ENCODE results near the gene MAP6. TPM values are rescaled to one million over a fixed set of nuclear protein-coding genes. Genes with fewer than 3 reads are reported as not detected.

Gene MAP6
- total and polyA plus RNA-seq, 8 donors, result 0.58 to 27.2 (median 3.6) TPM

- 66 to 76% (median 70%) methylated on average over 5 of the region's 5 CpGs for WGBS, 5 donors
- H3K4me3 ChIP-seq, result no peak overlapping the region
- no peaks in the 10 kb centered on the region for H3K4me1 ChIP-seq
- no peaks in the 10 kb centered on the region for H3K27me3 ChIP-seq
- intact Hi-C loops (cut with DNase I; ENCODE audit: low total_unique reads), result no loop called here
- H3K27ac ChIP-seq, result no peak overlapping the region
- no peaks in the 10 kb centered on the region for H3K36me3 ChIP-seq
- DNase-seq, result no peak
- TF ChIP-seq CTCF (IDR thresholded peaks at IDR 0.05) (no peak), POLR2AphosphoS5 (IDR thresholded peaks at IDR 0.05) (no peak), POLR2A (IDR thresholded peaks at IDR 0.05) (no peak), EP300 (IDR thresholded peaks at IDR 0.05) (no peak)
- H3K9me3 ChIP-seq, result peaks cover 0 to 4% (median 0%) of the 10 kb centered on the region in 4 donors
Measured at GRCh38 chr11:75616281-75616680, 52.6 kb downstream of the MAP6 start.

- 66 to 74% (median 69%) methylated on average over 7 of the region's 7 CpGs for WGBS, 5 donors
- intact Hi-C loops (cut with DNase I; ENCODE audit: low total_unique reads), result no loop called here
- Histone ChIP-seq H3K4me3 (no peak overlapping the region), H3K4me1 (no peaks in the 10 kb centered on the region), H3K9me3 (peaks cover 0 to 4% (median 0%) of the 10 kb centered on the region in 4 donors), H3K36me3 (no peaks in the 10 kb centered on the region), H3K27me3 (no peaks in the 10 kb centered on the region), H3K27ac (no peak overlapping the region)
- DNase-seq, result no peak
- TF ChIP-seq CTCF (IDR thresholded peaks at IDR 0.05) (no peak), POLR2A (IDR thresholded peaks at IDR 0.05) (no peak), EP300 (IDR thresholded peaks at IDR 0.05) (no peak), POLR2AphosphoS5 (IDR thresholded peaks at IDR 0.05) (no peak)
Measured at GRCh38 chr11:75615751-75616150, 53.1 kb downstream of the MAP6 start.

GRCh38 chr11:75611823-75612222 is 57.0 kb downstream of the MAP6 start:
- no peaks in the 10 kb centered on the region for H3K9me3 ChIP-seq
- intact Hi-C loops (cut with DNase I; ENCODE audit: low total_unique reads), result no loop called here
- no peaks in the 10 kb centered on the region for H3K4me1 ChIP-seq
- DNase-seq, result no peak
- H3K4me3 ChIP-seq, result no peak overlapping the region
- no peak for TF ChIP-seq POLR2AphosphoS5 (IDR thresholded peaks at IDR 0.05)
- TF ChIP-seq POLR2A (IDR thresholded peaks at IDR 0.05), result no peak
- no peak for TF ChIP-seq CTCF (IDR thresholded peaks at IDR 0.05)
- TF ChIP-seq EP300 (IDR thresholded peaks at IDR 0.05), result no peak
- WGBS, 5 donors, result 73 to 83% (median 78%) methylated on average over 3 of the region's 3 CpGs
- peaks cover 0 to 6% (median 0%) of the 10 kb centered on the region in 4 donors for H3K36me3 ChIP-seq
- H3K27ac ChIP-seq, result no peak overlapping the region
- no peaks in the 10 kb centered on the region for H3K27me3 ChIP-seq

- H3K4me1 ChIP-seq, result peaks cover 0 to 3% (median 0%) of the 10 kb centered on the region in 4 donors
- intact Hi-C loops (cut with DNase I; ENCODE audit: low total_unique reads), result no loop called here
- peaks cover 0 to 12% (median 0%) of the 10 kb centered on the region in 4 donors for H3K36me3 ChIP-seq
- no peak overlapping the region for H3K4me3 ChIP-seq
- 82 to 89% (median 84%) methylated on average over 8 of the region's 8 CpGs for WGBS, 5 donors
- no peak overlapping the region for H3K27ac ChIP-seq
- no peaks in the 10 kb centered on the region for H3K27me3 ChIP-seq
- no peaks in the 10 kb centered on the region for H3K9me3 ChIP-seq
- DNase-seq, result no peak
- TF ChIP-seq CTCF (IDR thresholded peaks at IDR 0.05) (no peak), POLR2AphosphoS5 (IDR thresholded peaks at IDR 0.05) (no peak)
Measured at GRCh38 chr11:75606099-75606498, 62.7 kb downstream of the MAP6 start.
